Measurements from ENCODE around the gene DROSHA. TPM values are rescaled to one million over a fixed set of nuclear protein-coding genes. Genes with fewer than 3 reads are reported as not detected.

Gene DROSHA
- polyA plus RNA-seq, 2 of the 4 experiments (the other 2 are of a cell fraction) = 49.1 to 105 TPM

- ChIA-PET CTCF (no interaction called here), POLR2A (no interaction called here)
- no peak for DNase-seq (ENCODE audit: low read depth in 1 of 2, low spot score in 1 of 2)
- Histone ChIP-seq H3K4me3 (no peak overlapping the region), H3K27ac (no peak overlapping the region), H3K4me2 (no peak overlapping the region), H3K9me3 (no peaks in the 10 kb centered on the region), H3K4me1 (no peaks in the 10 kb centered on the region)
- FAIRE-seq = no peak
- ATAC-seq = no peak
- TF ChIP-seq NR3C1 (IDR thresholded peaks at IDR 0.05) (no peak), HOXB5 (CRISPR knock-in tag; IDR thresholded peaks at IDR 0.05) (no peak), NPAS2 (CRISPR knock-in tag; IDR thresholded peaks at IDR 0.05; ENCODE audit: borderline replicate concordance) (no peak), FOSL2 (IDR thresholded peaks at IDR 0.05) (no peak), FOSL2 (CRISPR knock-in tag; IDR thresholded peaks at IDR 0.05) (no peak), SREBF2 (IDR thresholded peaks at IDR 0.05) (no peak), FOSB (CRISPR knock-in tag; IDR thresholded peaks at IDR 0.05) (no peak), RAD21 (conservative IDR thresholded peaks at IDR 0.05 in 1 of 2, IDR thresholded peaks at IDR 0.05 in 1 of 2) (no peak), KDM5A (IDR thresholded peaks at IDR 0.05) (no peak), ZFP36 (IDR thresholded peaks at IDR 0.05; ENCODE audit: borderline replicate concordance, partially characterized antibody) (no peak), BHLHE40 (IDR thresholded peaks at IDR 0.05; ENCODE audit: low read depth, low read length) (no peak), TFCP2L1 (CRISPR knock-in tag; IDR thresholded peaks at IDR 0.05) (no peak), CBX8 (IDR thresholded peaks at IDR 0.05) (no peak), RCOR1 (IDR thresholded peaks at IDR 0.05; ENCODE audit: low read depth, low read length) (no peak), POLR2AphosphoS2 (conservative IDR thresholded peaks at IDR 0.05; ENCODE audit: low read length) (no peak)
- TF ChIP-seq, protein P1, sequence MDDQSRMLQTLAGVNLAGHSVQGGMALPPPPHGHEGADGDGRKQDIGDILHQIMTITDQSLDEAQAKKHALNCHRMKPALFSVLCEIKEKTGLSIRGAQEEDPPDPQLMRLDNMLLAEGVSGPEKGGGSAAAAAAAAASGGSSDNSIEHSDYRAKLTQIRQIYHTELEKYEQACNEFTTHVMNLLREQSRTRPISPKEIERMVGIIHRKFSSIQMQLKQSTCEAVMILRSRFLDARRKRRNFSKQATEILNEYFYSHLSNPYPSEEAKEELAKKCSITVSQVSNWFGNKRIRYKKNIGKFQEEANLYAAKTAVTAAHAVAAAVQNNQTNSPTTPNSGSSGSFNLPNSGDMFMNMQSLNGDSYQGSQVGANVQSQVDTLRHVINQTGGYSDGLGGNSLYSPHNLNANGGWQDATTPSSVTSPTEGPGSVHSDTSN (IDR thresholded peaks at IDR 0.05) = no peak
- TF ChIP-seq, protein P2, sequence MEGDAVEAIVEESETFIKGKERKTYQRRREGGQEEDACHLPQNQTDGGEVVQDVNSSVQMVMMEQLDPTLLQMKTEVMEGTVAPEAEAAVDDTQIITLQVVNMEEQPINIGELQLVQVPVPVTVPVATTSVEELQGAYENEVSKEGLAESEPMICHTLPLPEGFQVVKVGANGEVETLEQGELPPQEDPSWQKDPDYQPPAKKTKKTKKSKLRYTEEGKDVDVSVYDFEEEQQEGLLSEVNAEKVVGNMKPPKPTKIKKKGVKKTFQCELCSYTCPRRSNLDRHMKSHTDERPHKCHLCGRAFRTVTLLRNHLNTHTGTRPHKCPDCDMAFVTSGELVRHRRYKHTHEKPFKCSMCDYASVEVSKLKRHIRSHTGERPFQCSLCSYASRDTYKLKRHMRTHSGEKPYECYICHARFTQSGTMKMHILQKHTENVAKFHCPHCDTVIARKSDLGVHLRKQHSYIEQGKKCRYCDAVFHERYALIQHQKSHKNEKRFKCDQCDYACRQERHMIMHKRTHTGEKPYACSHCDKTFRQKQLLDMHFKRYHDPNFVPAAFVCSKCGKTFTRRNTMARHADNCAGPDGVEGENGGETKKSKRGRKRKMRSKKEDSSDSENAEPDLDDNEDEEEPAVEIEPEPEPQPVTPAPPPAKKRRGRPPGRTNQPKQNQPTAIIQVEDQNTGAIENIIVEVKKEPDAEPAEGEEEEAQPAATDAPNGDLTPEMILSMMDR (IDR thresholded peaks at IDR 0.05) = no peak
- TF ChIP-seq, protein P3, sequence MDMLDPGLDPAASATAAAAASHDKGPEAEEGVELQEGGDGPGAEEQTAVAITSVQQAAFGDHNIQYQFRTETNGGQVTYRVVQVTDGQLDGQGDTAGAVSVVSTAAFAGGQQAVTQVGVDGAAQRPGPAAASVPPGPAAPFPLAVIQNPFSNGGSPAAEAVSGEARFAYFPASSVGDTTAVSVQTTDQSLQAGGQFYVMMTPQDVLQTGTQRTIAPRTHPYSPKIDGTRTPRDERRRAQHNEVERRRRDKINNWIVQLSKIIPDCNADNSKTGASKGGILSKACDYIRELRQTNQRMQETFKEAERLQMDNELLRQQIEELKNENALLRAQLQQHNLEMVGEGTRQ (IDR thresholded peaks at IDR 0.05) = no peak
- WGBS (ENCODE audit: missing lambda C conversion rate) = 64% methylated on average over 15 of the region's 15 CpGs
Observed at GRCh38 chr5:31382051-31382878, 149.6 kb downstream of the DROSHA start.

GRCh38 chr5:31381299-31381698, 150.6 kb downstream of the DROSHA start:
- H3K27ac ChIP-seq = no peak overlapping the region
- no peak overlapping the region for H3K4me3 ChIP-seq
- no peaks in the 10 kb centered on the region for H3K9me3 ChIP-seq
- TF ChIP-seq, protein P4, sequence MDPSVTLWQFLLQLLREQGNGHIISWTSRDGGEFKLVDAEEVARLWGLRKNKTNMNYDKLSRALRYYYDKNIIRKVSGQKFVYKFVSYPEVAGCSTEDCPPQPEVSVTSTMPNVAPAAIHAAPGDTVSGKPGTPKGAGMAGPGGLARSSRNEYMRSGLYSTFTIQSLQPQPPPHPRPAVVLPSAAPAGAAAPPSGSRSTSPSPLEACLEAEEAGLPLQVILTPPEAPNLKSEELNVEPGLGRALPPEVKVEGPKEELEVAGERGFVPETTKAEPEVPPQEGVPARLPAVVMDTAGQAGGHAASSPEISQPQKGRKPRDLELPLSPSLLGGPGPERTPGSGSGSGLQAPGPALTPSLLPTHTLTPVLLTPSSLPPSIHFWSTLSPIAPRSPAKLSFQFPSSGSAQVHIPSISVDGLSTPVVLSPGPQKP (IDR thresholded peaks at IDR 0.05; ENCODE audit: low read depth, low read length) = no peak
- TF ChIP-seq, protein P5, sequence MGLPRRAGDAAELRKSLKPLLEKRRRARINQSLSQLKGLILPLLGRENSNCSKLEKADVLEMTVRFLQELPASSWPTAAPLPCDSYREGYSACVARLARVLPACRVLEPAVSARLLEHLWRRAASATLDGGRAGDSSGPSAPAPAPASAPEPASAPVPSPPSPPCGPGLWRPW (IDR thresholded peaks at IDR 0.05) = no peak
- no peak for TF ChIP-seq GATA3 (IDR thresholded peaks at IDR 0.05; ENCODE audit: borderline replicate concordance)
- TF ChIP-seq NR3C1 (IDR thresholded peaks at IDR 0.05) = no peak
- TF ChIP-seq FOSL2 (IDR thresholded peaks at IDR 0.05) = no peak
- no peak for TF ChIP-seq FOSL2 (CRISPR knock-in tag; IDR thresholded peaks at IDR 0.05)
- no peak for TF ChIP-seq TP53 (CRISPR knock-in tag; IDR thresholded peaks at IDR 0.05)
- DNase-seq (ENCODE audit: low read depth in 1 of 2, low spot score in 1 of 2) = no peak
- no peak overlapping the region for H3K4me2 ChIP-seq
- no peaks in the 10 kb centered on the region for H3K4me1 ChIP-seq
- CTCF ChIA-PET = no interaction called here
- WGBS (ENCODE audit: missing lambda C conversion rate) = 48% methylated on average over 4 of the region's 4 CpGs
- POLR2A ChIA-PET = no interaction called here
- no peak for FAIRE-seq
- ATAC-seq = no peak

All from A549 (cell line).